ENCODE data around the gene ZFR.

ZFR gene

GRCh38 chr5:32312595-32313332 lies 131.8 kb downstream of the ZFR start, which contains the start of gene MTMR12:
Gene MTMR12 (minus strand): TSS chr5:32312939. CDS start chr5:32312838, 101 bp downstream.
- DNase-seq (ENCODE audit: extremely low read depth, low read depth) = peak; percentile 98
- no peak for TF ChIP-seq CTCF (IDR thresholded peaks at IDR 0.05; ENCODE audit: low read depth, low read length)

- peak; percentile 23 for DNase-seq (ENCODE audit: extremely low read depth, low read depth)
- no peak for TF ChIP-seq CTCF (IDR thresholded peaks at IDR 0.05; ENCODE audit: low read depth, low read length)
Observed at GRCh38 chr5:32312197-32312594, 132.3 kb downstream of the ZFR start.

- no peak for DNase-seq (ENCODE audit: extremely low read depth, low read depth)
Observed at GRCh38 chr5:32311404-32312196, 132.9 kb downstream of the ZFR start.

GRCh38 chr5:32309761-32310160 lies 134.8 kb downstream of the ZFR start:
- TF ChIP-seq CTCF (IDR thresholded peaks at IDR 0.05; ENCODE audit: low read depth, low read length) = no peak
- no peak for DNase-seq (ENCODE audit: extremely low read depth, low read depth)

More at GRCh38 chr5:32311404-32312196, 132.9 kb downstream of the ZFR start:
- TF ChIP-seq CTCF (IDR thresholded peaks at IDR 0.05; ENCODE audit: low read depth, low read length) = no peak

GRCh38 chr5:32308946-32309345 lies 135.6 kb downstream of the ZFR start:
- DNase-seq (ENCODE audit: extremely low read depth, low read depth) = no peak

GRCh38 chr5:32307769-32308194 lies 136.8 kb downstream of the ZFR start:
- TF ChIP-seq CTCF (IDR thresholded peaks at IDR 0.05; ENCODE audit: low read depth, low read length) = no peak
- DNase-seq (ENCODE audit: extremely low read depth, low read depth) = no peak

More at GRCh38 chr5:32308946-32309345, 135.6 kb downstream of the ZFR start:
- TF ChIP-seq CTCF (IDR thresholded peaks at IDR 0.05; ENCODE audit: low read depth, low read length) = no peak

- TF ChIP-seq CTCF (IDR thresholded peaks at IDR 0.05; ENCODE audit: low read depth, low read length) = no peak
- no peak for DNase-seq (ENCODE audit: extremely low read depth, low read depth)
Observed at GRCh38 chr5:32304622-32305021, 139.9 kb downstream of the ZFR start.

Measured in AG09319 (cell line).